Esophagus muscularis mucosa (tissue), 4 donors: ENCODE measurements around the gene ETFRF1. TPM values are rescaled to one million over a fixed set of nuclear protein-coding genes. Genes with fewer than 3 reads are reported as not detected.

Experiments used
- DNase-seq: peaks from one replicate; pipeline ENCODE4 v3.0.0-alpha.2; 2017; ENCODE audit errors: extremely low spot score
- H3K27ac ChIP-seq, 4 donors: fragments of 200-600 bp; sonication (generic); replicated peaks in 1 of 4; 1 replicate in 3 of 4; 2 replicates in 1 of 4; pipeline ENCODE4 v1.5.1; 2016 to 2019; ENCODE audit warnings: mild to moderate bottlenecking in 1 of 4
- H3K27me3 ChIP-seq, 4 donors: fragments of 200-600 bp; sonication (generic); one replicate each; pipeline versions ENCODE4 v1.5.1 to v1.6.0; 2016 to 2019
- H3K36me3 ChIP-seq, 4 donors: fragments of 200-600 bp; sonication (generic); one replicate each; pipeline ENCODE4 v1.5.1; 2016 to 2019
- H3K4me1 ChIP-seq, 4 donors: fragments of 200-600 bp; sonication (generic); one replicate each; pipeline ENCODE4 v1.5.1; 2016 to 2019
- H3K4me3 ChIP-seq, 4 donors: fragments of 200-600 bp; sonication (generic); 1 replicate in 2 of 4; 2 replicates in 2 of 4; pipeline ENCODE4 v1.5.1; 2016 to 2019; ENCODE audit warnings: mild to moderate bottlenecking in 4 of 4, moderate library complexity in 1 of 4
- H3K9me3 ChIP-seq, 4 donors: fragments of 200-600 bp; sonication (generic); 1 replicate in 3 of 4; 2 replicates in 1 of 4; pipeline ENCODE4 v1.5.1; 2016 to 2019
- CTCF ChIP-seq, 3 experiments: fragments of 200-600 bp in 2 of 3; fragments of 450-650 bp in 1 of 3; sonication (generic) in 2 of 3; IDR thresholded peaks; one replicate each; pipeline ENCODE4 v1.5.1; 2017 to 2019; ENCODE audit warnings: antibody characterized with exemption in 3 of 3, mild to moderate bottlenecking in 2 of 3, moderate library complexity in 1 of 3
- EP300 ChIP-seq: sonication (generic); formaldehyde crosslinking; IDR thresholded peaks from one replicate; pipeline ENCODE4 v1.6.1; 2017; ENCODE audit warnings: antibody characterized with exemption
- POLR2A ChIP-seq: fragments of 450-650 bp; IDR thresholded peaks from one replicate; pipeline ENCODE4 v1.6.1; 2017; ENCODE audit warnings: antibody characterized with exemption, moderate library complexity, mild to moderate bottlenecking, low read depth
- POLR2AphosphoS5 ChIP-seq, 2 donors: sonication (generic); formaldehyde crosslinking; IDR thresholded peaks; one replicate each; pipeline ENCODE4 v1.6.1; 2017; ENCODE audit warnings: antibody characterized with exemption in 2 of 2
- WGBS: methylation state at CpG from one replicate; pipeline ENCODE4 v1.1.5; 2018; 5-methylcytosine and 5-hydroxymethylcytosine counted together
- intact Hi-C: fragments of 100-400 bp; cut with DNase I; formaldehyde crosslinking; loops from one replicate; pipeline ENCODE4 v1.15.1; 2023
- total RNA-seq, 4 donors: library from RNA; depleted of rRNA; stranded (reverse); fragments of >200 nt; gene quantifications; one replicate each; pipeline versions ENCODE4 v1.1.0 to v1.2.1, GENCODE V29; 2016

ETFRF1 gene
- total RNA-seq, 4 donors from 2014 or later: 26.4 to 61.9 (median 40.3) TPM

GRCh38 chr12:25156061-25156460 lies 39.0 kb upstream of the ETFRF1 start:
- intact Hi-C loops: no loop called here
- WGBS: 84% methylated on average over 4 of the region's 4 CpGs
- no peak for TF ChIP-seq POLR2AphosphoS5 (IDR thresholded peaks at IDR 0.05)
- TF ChIP-seq POLR2A: no peak
- no peak for TF ChIP-seq EP300
- no peak for TF ChIP-seq CTCF (IDR thresholded peaks at IDR 0.05)

GRCh38 chr12:25162866-25163265 lies 32.2 kb upstream of the ETFRF1 start:
- no peaks in the 10 kb centered on the region for H3K27me3 ChIP-seq
- DNase-seq: no peak
- H3K9me3 ChIP-seq: no peaks in the 10 kb centered on the region
- TF ChIP-seq CTCF (IDR thresholded peaks at IDR 0.05) (no peak), EP300 (no peak), POLR2A (no peak), POLR2AphosphoS5 (IDR thresholded peaks at IDR 0.05) (no peak)
- intact Hi-C loops: no loop called here
- H3K4me3 ChIP-seq: no peak overlapping the region
- H3K36me3 ChIP-seq: no peaks in the 10 kb centered on the region
- 85% methylated on average over 6 of the region's 6 CpGs for WGBS
- no peak overlapping the region for H3K27ac ChIP-seq
- no peaks in the 10 kb centered on the region for H3K4me1 ChIP-seq

More at GRCh38 chr12:25156061-25156460, 39.0 kb upstream of the ETFRF1 start:
- Histone ChIP-seq H3K27me3 (no peaks in the 10 kb centered on the region), H3K4me3 (no peak overlapping the region), H3K4me1 (peaks cover 0 to 18% (median 5%) of the 10 kb centered on the region in 4 donors), H3K36me3 (no peaks in the 10 kb centered on the region), H3K27ac (no peak overlapping the region), H3K9me3 (no peaks in the 10 kb centered on the region)
- no peak for DNase-seq

- intact Hi-C loops: no loop called here
- Histone ChIP-seq H3K9me3 (no peaks in the 10 kb centered on the region), H3K27me3 (no peaks in the 10 kb centered on the region), H3K4me1 (no peaks in the 10 kb centered on the region), H3K36me3 (no peaks in the 10 kb centered on the region), H3K27ac (no peak overlapping the region), H3K4me3 (no peak overlapping the region)
- TF ChIP-seq EP300 (no peak), CTCF (IDR thresholded peaks at IDR 0.05) (no peak), POLR2A (no peak), POLR2AphosphoS5 (IDR thresholded peaks at IDR 0.05) (no peak)
- DNase-seq: no peak
- 81% methylated on average over 3 of the region's 3 CpGs for WGBS
These were observed 12.3 kb upstream of the ETFRF1 start for GRCh38 chr12:25182765-25183164.

GRCh38 chr12:25184132-25184531 lies 10.9 kb upstream of the ETFRF1 start:
- intact Hi-C loops: no loop called here
- TF ChIP-seq POLR2A (no peak), CTCF (IDR thresholded peaks at IDR 0.05) (no peak), POLR2AphosphoS5 (IDR thresholded peaks at IDR 0.05) (no peak), EP300 (no peak)
- DNase-seq: no peak
- H3K36me3 ChIP-seq: no peaks in the 10 kb centered on the region
- H3K9me3 ChIP-seq: no peaks in the 10 kb centered on the region
- WGBS: 68% methylated on average over 2 of the region's 2 CpGs
- no peak overlapping the region for H3K27ac ChIP-seq
- H3K4me3 ChIP-seq: no peak overlapping the region
- no peaks in the 10 kb centered on the region for H3K27me3 ChIP-seq
- peaks cover 0 to 10% (median 0%) of the 10 kb centered on the region in 4 donors for H3K4me1 ChIP-seq

- intact Hi-C loops: no loop called here
- Histone ChIP-seq H3K4me3 (no peak overlapping the region), H3K36me3 (no peaks in the 10 kb centered on the region), H3K9me3 (no peaks in the 10 kb centered on the region), H3K27me3 (no peaks in the 10 kb centered on the region), H3K4me1 (peaks cover 0 to 13% (median 0%) of the 10 kb centered on the region in 4 donors), H3K27ac (no peak overlapping the region)
- DNase-seq: no peak
- 94% methylated on average over 4 of the region's 4 CpGs for WGBS
- TF ChIP-seq EP300 (no peak), POLR2A (no peak), POLR2AphosphoS5 (IDR thresholded peaks at IDR 0.05) (no peak), CTCF (IDR thresholded peaks at IDR 0.05) (no peak)
These were observed 8.8 kb upstream of the ETFRF1 start for GRCh38 chr12:25186038-25186787.
